Keratinocyte (primary cell): Measurements from ENCODE around the gene PARP9. TPM values are rescaled to one million over a fixed set of nuclear protein-coding genes. Genes with fewer than 3 reads are reported as not detected.
A peak's percentile ranks its signal among the peaks of the same experiment; 100 is the strongest.

Source experiments
- DNase-seq: peaks from one replicate; pipeline ENCODE4 v3.0.0-alpha.2; 2011; ENCODE audit warnings: low read depth, missing footprints, low spot score
- FAIRE-seq: peaks from 2 replicates; lab custom pipeline; 2011; peaks lifted over from hg19 to GRCh38; lab: Jason Lieb, UNC
- H2AFZ ChIP-seq: 2 replicates; pipeline ENCODE4 v1.6.0; 2012; ENCODE audit warnings: low read length, control low read depth, inconsistent platforms; ENCODE audit not compliant: control insufficient read depth
- H3K27ac ChIP-seq: 2 replicates; pipeline ENCODE4 v1.5.1; 2011; ENCODE audit warnings: low read length; ENCODE audit not compliant: control insufficient read depth, insufficient read depth
- H3K27me3 ChIP-seq: 3 replicates; pipeline ENCODE4 v1.6.0; 2011; ENCODE audit warnings: low read length; ENCODE audit not compliant: control insufficient read depth, insufficient read depth; ENCODE audit errors: extremely low read depth
- H3K36me3 ChIP-seq, 2 experiments: 2 replicates in 1 of 2; 3 replicates in 1 of 2; pipeline ENCODE4 v1.5.1; 2011; ENCODE audit warnings: low read length in 2 of 2, mild to moderate bottlenecking in 1 of 2; ENCODE audit not compliant: control insufficient read depth in 2 of 2, insufficient read depth in 2 of 2; ENCODE audit errors: extremely low read depth in 1 of 2
- H3K4me1 ChIP-seq: 3 replicates; pipeline ENCODE4 v1.5.1; 2011; ENCODE audit warnings: low read length; ENCODE audit not compliant: control insufficient read depth, insufficient read depth; ENCODE audit errors: extremely low read depth
- H3K4me2 ChIP-seq: 3 replicates; pipeline ENCODE4 v1.6.0; 2011; ENCODE audit warnings: low read depth, low read length; ENCODE audit not compliant: control insufficient read depth, insufficient read depth; ENCODE audit errors: extremely low read depth
- H3K4me3 ChIP-seq, 3 experiments: fragments of 200-600 bp in 1 of 3; sonication (generic) in 1 of 3; 2 replicates in 2 of 3; 3 replicates in 1 of 3; pipeline ENCODE4 v1.5.1; 2011 to 2016; ENCODE audit warnings: low read length in 3 of 3, mild to moderate bottlenecking in 3 of 3, control low read depth in 2 of 3, inconsistent platforms in 1 of 3, low read depth in 1 of 3, mixed read lengths in 1 of 3, mixed run types in 1 of 3, moderate library complexity in 1 of 3; ENCODE audit not compliant: control insufficient read depth in 2 of 3, insufficient read depth in 2 of 3; ENCODE audit errors: extremely low read depth in 1 of 3
- H3K79me2 ChIP-seq: 2 replicates; pipeline ENCODE4 v1.6.0; 2012; ENCODE audit warnings: low read length; ENCODE audit not compliant: control insufficient read depth, insufficient read depth
- H3K9ac ChIP-seq: 3 replicates; pipeline ENCODE4 v1.6.0; 2011; ENCODE audit warnings: low read length; ENCODE audit not compliant: control insufficient read depth, insufficient read depth; ENCODE audit errors: extremely low read depth
- H3K9me1 ChIP-seq: 3 replicates; pipeline ENCODE4 v1.6.0; 2011; ENCODE audit warnings: low read length; ENCODE audit not compliant: control insufficient read depth, insufficient read depth; ENCODE audit errors: extremely low read depth
- H3K9me3 ChIP-seq: 2 replicates; pipeline ENCODE4 v1.5.1; 2012; ENCODE audit warnings: low read depth, low read length; ENCODE audit not compliant: control insufficient read depth
- H4K20me1 ChIP-seq: 3 replicates; pipeline ENCODE4 v1.6.0; 2011; ENCODE audit warnings: low read length; ENCODE audit not compliant: control insufficient read depth, insufficient read depth; ENCODE audit errors: extremely low read depth
- CTCF ChIP-seq, 3 experiments: IDR thresholded peaks in 1 of 3; conservative IDR thresholded peaks in 1 of 3; optimal IDR thresholded peaks in 1 of 3; 2 replicates in 2 of 3; 3 replicates in 1 of 3; pipeline versions ENCODE3 to v1.5.1; 2011; ENCODE audit warnings: low read length in 3 of 3, mild to moderate bottlenecking in 3 of 3, moderate library complexity in 2 of 3, control low read depth in 1 of 3, inconsistent platforms in 1 of 3; ENCODE audit not compliant: insufficient read depth in 2 of 3; ENCODE audit errors: extremely low read depth in 1 of 3
- EZH2 ChIP-seq: IDR thresholded peaks from one replicate; pipeline ENCODE4 v1.6.1; 2012; ENCODE audit warnings: inconsistent platforms, mild to moderate bottlenecking, low read length, moderate library complexity
- dilution Hi-C: fragments of 300-500 bp; cut with MboI; formaldehyde crosslinking; loops from one replicate; pipeline ENCODE4 v1.7.0; 2020; ENCODE audit warnings: low sequenced_read_pairs; ENCODE audit not compliant: extremely low pct_ligation_motif_present
- polyA plus RNA-seq, 5 experiments: library from polyadenylated mRNA; depleted of rRNA in 3 of 5; stranded (reverse) in 3 of 5; stranded (forward) in 1 of 5; unstranded in 1 of 5; fragments of >200 nt; gene quantifications; 1 replicate in 1 of 5; 2 replicates in 3 of 5; 3 replicates in 1 of 5; pipeline versions ENCODE4 v1.2.1 to v1.2.3, GENCODE V29; 2011 to 2012; ENCODE audit warnings: missing spikeins in 2 of 5, low read depth in 1 of 5, low replicate concordance in 1 of 5

PARP9 gene
- polyA plus RNA-seq, 1 donor (not counting 4 experiments of a cell fraction or from before 2014, with no cell fraction given), result 70.1 TPM

- H3K27ac ChIP-seq, result no peak overlapping the region
- no peak for FAIRE-seq
- no peak for TF ChIP-seq EZH2
- TF ChIP-seq CTCF (optimal IDR thresholded peaks at IDR 0.05 in 1 of 3, IDR thresholded peaks at IDR 0.05 in 1 of 3, conservative IDR thresholded peaks at IDR 0.05 in 1 of 3; ENCODE audit: extremely low read depth in 1 of 3, insufficient read depth in 2 of 3, low read length in 3 of 3), result no peak
These were observed 14.1 kb upstream of the PARP9 start for GRCh38 chr3:122578069-122578740.

GRCh38 chr3:122577409-122578031 lies 13.4 kb upstream of the PARP9 start, which contains the start of gene PARP15:
Gene PARP15 (plus strand): TSS chr3:122577650. CDS start chr3:122577668, 18 bp downstream.
- peaks cover 7% of the 10 kb centered on the region for H3K4me1 ChIP-seq
- H3K27me3 ChIP-seq, result no peaks in the 10 kb centered on the region
- dilution Hi-C loops, result no loop called here
- peak within 1 kb of the TSS; percentile 54 for H3K4me2 ChIP-seq
- H3K79me2 ChIP-seq, result no peaks in the 10 kb centered on the region
- DNase-seq, result no peak
- FAIRE-seq, result no peak
- peak within 1 kb of the TSS; percentile 5 to 36 (median 28) for H3K4me3 ChIP-seq
- H2AFZ ChIP-seq, result peak within 1 kb of the TSS; percentile 78
- no peak for TF ChIP-seq EZH2
- no peak for TF ChIP-seq CTCF (optimal IDR thresholded peaks at IDR 0.05 in 1 of 3, IDR thresholded peaks at IDR 0.05 in 1 of 3, conservative IDR thresholded peaks at IDR 0.05 in 1 of 3; ENCODE audit: extremely low read depth in 1 of 3, insufficient read depth in 2 of 3, low read length in 3 of 3)
- peaks cover 0 to 2% of the 10 kb centered on the region in 2 experiments for H3K36me3 ChIP-seq
- H3K9me1 ChIP-seq, result no peaks in the 10 kb centered on the region
- H3K9me3 ChIP-seq, result peaks cover 2% of the 10 kb centered on the region
- peak within 1 kb of the TSS; percentile 44 for H3K9ac ChIP-seq
- H3K27ac ChIP-seq, result no peak within 1 kb of the TSS
- no peaks in the 10 kb centered on the region for H4K20me1 ChIP-seq

More at GRCh38 chr3:122578069-122578740, 14.1 kb upstream of the PARP9 start:
- DNase-seq, result no peak
- Histone ChIP-seq H3K27me3 (no peaks in the 10 kb centered on the region), H3K4me2 (peak overlapping the region; percentile 54), H3K9ac (peak overlapping the region; percentile 44), H3K9me1 (no peaks in the 10 kb centered on the region), H3K9me3 (peaks cover 2% of the 10 kb centered on the region), H3K79me2 (no peaks in the 10 kb centered on the region), H3K36me3 (peaks cover 0 to 2% of the 10 kb centered on the region in 2 experiments), H2AFZ (no peak overlapping the region), H3K4me3 (peak overlapping the region in 1 of 3 experiments; percentile 28), H3K4me1 (peaks cover 4% of the 10 kb centered on the region), H4K20me1 (no peaks in the 10 kb centered on the region)
- dilution Hi-C loops, result no loop called here
